HG02678 (cell line): Measurements from ENCODE around the gene KCNA4.
A peak's percentile ranks its signal among the peaks of the same experiment; 100 is the strongest.
"Not testable (repeated sequence)": the region's sequence is repeated elsewhere in the genome, so short reads cannot be mapped to it uniquely, and the experiment has no call there.

ENCODE experiments used
- ATAC-seq: cut with Tn5 transposase; IDR thresholded peaks from one replicate; pipeline ENCODE4 v1.9.1; 2021; ENCODE audit warnings: mild to moderate bottlenecking, moderate library complexity; ENCODE audit not compliant: unreplicated experiment

The KCNA4 gene

GRCh38 chr11:30000986-30001750 is 15.7 kb downstream of the KCNA4 start:
- no peak for ATAC-seq

GRCh38 chr11:29996016-29996415 is 20.8 kb downstream of the KCNA4 start:
- ATAC-seq: peak; percentile 67

- no peak for ATAC-seq
Measured at GRCh38 chr11:29989174-29989970, 27.5 kb downstream of the KCNA4 start.

GRCh38 chr11:29985248-29985647 is 31.6 kb downstream of the KCNA4 start:
- no peak for ATAC-seq

GRCh38 chr11:29984544-29984943 is 32.3 kb downstream of the KCNA4 start:
- ATAC-seq: no peak

- ATAC-seq: no peak
Measured at GRCh38 chr11:29978549-29978948, 38.3 kb downstream of the KCNA4 start.

GRCh38 chr11:29975580-29975979 is 41.2 kb downstream of the KCNA4 start:
- not testable (repeated sequence) for ATAC-seq

- no peak for ATAC-seq
Measured at GRCh38 chr11:29963796-29964195, 53.0 kb downstream of the KCNA4 start.

- no peak for ATAC-seq
Measured at GRCh38 chr11:29963036-29963435, 53.8 kb downstream of the KCNA4 start.

- peak; percentile 74 for ATAC-seq
Measured at GRCh38 chr11:29962243-29962642, 54.6 kb downstream of the KCNA4 start.
